PFSK-1 (cell line): ENCODE results near the gene PIGZ.

ENCODE experiments used
- POLR2AphosphoS5 ChIP-seq: IDR thresholded peaks from 2 replicates; pipeline ENCODE4 v1.6.1; 2012; ENCODE audit warnings: low read depth, mild to moderate bottlenecking, control low read depth, low read length, moderate library complexity
- REST ChIP-seq, 2 experiments: IDR thresholded peaks; 2 replicates each; pipeline versions ENCODE4 v1.6.1 to v1.8.0; 2011 to 2012; ENCODE audit warnings: low read depth in 2 of 2, low read length in 2 of 2, control low read depth in 1 of 2, inconsistent platforms in 1 of 2, mild to moderate bottlenecking in 1 of 2, moderate library complexity in 1 of 2; ENCODE audit not compliant: insufficient read depth in 1 of 2
- TAF1 ChIP-seq: IDR thresholded peaks from 2 replicates; pipeline ENCODE4 v1.6.1; 2012; ENCODE audit warnings: low read length, control low read depth, borderline replicate concordance; ENCODE audit not compliant: insufficient read depth

DNA sequence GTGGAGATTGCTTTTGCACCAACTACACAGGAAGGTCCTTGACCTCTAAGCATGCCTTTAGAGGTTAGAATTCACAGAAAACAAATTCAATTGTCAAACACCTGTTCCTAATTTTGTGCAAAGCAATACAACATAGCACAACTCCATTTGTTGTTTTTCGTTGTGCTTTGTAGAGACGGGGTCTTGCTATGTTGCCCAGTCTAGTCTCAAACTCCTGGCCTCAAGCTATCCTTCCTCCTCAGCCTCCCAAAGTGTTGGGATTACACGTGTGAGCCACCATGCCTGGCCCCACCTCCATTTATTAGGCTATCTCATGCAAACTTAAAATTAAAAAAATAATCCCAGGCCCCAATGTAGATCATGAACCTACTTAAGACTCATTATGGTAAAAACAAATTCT lies 32.3 kb downstream of the PIGZ start:
- no peak for TF ChIP-seq POLR2AphosphoS5
- TF ChIP-seq TAF1, result no peak
- TF ChIP-seq REST (IDR thresholded peaks at IDR 0.05; ENCODE audit: insufficient read depth in 1 of 2, low read depth in 2 of 2, low read length in 2 of 2), result no peak
